Endothelial cell (in vitro differentiated cells): ENCODE measurements around the gene C6orf132. TPM values are rescaled to one million over a fixed set of nuclear protein-coding genes. Genes with fewer than 3 reads are reported as not detected.

Experiments used
- DNase-seq: peaks from one replicate; pipeline ENCODE4 v3.0.0; 2021; ENCODE audit warnings: low spot score
- H3K27ac Mint-ChIP-seq: one replicate; pipeline ENCODE4 v1.8.0; 2021; ENCODE audit warnings: mixed read lengths, inconsistent platforms; ENCODE audit not compliant: unreplicated experiment
- H3K27me3 Mint-ChIP-seq: one replicate; pipeline ENCODE4 v1.8.0; 2021; ENCODE audit warnings: mild to moderate bottlenecking, moderate library complexity, mixed read lengths, inconsistent platforms; ENCODE audit not compliant: unreplicated experiment
- H3K36me3 Mint-ChIP-seq: one replicate; pipeline ENCODE4 v1.8.0; 2021; ENCODE audit warnings: mild to moderate bottlenecking, low read depth, mixed read lengths, inconsistent platforms; ENCODE audit not compliant: unreplicated experiment
- H3K4me1 Mint-ChIP-seq: one replicate; pipeline ENCODE4 v1.8.0; 2021; ENCODE audit warnings: mild to moderate bottlenecking, mixed read lengths, inconsistent platforms; ENCODE audit not compliant: unreplicated experiment
- H3K4me3 Mint-ChIP-seq: one replicate; pipeline ENCODE4 v1.8.0; 2021; ENCODE audit warnings: mild to moderate bottlenecking, mixed read lengths, inconsistent platforms; ENCODE audit not compliant: unreplicated experiment
- H3K9me3 Mint-ChIP-seq: one replicate; pipeline ENCODE4 v1.8.0; 2021; ENCODE audit warnings: mixed read lengths, inconsistent platforms; ENCODE audit not compliant: unreplicated experiment
- total RNA-seq: library from RNA; stranded (reverse); fragmentation: NEBNext Ultra II Directional; extraction: Animal tissue kit (Norgen Biotek cat#: 25700); gene quantifications from one replicate; pipeline ENCODE4 v1.2.1, GENCODE V29; 2021; ENCODE audit not compliant: unreplicated experiment
- TF ChIP-seq, protein P1 (sequence below): fragments of 200-600 bp; sonication (generic); IDR thresholded peaks from one replicate; pipeline ENCODE4 v1.5.0; 2021; ENCODE audit warnings: antibody characterized with exemption; ENCODE audit not compliant: unreplicated experiment

C6orf132 gene
- total RNA-seq, 1 donor from 2014 or later, result 0.87 TPM

GRCh38 chr6:42113936-42114636, 28.3 kb downstream of the C6orf132 start:
- no peaks in the 10 kb centered on the region for H3K9me3 Mint-ChIP-seq
- peaks cover 2% of the 10 kb centered on the region for H3K27me3 Mint-ChIP-seq
- peaks cover 3% of the 10 kb centered on the region for H3K4me1 Mint-ChIP-seq
- TF ChIP-seq, protein P1, sequence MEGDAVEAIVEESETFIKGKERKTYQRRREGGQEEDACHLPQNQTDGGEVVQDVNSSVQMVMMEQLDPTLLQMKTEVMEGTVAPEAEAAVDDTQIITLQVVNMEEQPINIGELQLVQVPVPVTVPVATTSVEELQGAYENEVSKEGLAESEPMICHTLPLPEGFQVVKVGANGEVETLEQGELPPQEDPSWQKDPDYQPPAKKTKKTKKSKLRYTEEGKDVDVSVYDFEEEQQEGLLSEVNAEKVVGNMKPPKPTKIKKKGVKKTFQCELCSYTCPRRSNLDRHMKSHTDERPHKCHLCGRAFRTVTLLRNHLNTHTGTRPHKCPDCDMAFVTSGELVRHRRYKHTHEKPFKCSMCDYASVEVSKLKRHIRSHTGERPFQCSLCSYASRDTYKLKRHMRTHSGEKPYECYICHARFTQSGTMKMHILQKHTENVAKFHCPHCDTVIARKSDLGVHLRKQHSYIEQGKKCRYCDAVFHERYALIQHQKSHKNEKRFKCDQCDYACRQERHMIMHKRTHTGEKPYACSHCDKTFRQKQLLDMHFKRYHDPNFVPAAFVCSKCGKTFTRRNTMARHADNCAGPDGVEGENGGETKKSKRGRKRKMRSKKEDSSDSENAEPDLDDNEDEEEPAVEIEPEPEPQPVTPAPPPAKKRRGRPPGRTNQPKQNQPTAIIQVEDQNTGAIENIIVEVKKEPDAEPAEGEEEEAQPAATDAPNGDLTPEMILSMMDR, result no peak
- H3K4me3 Mint-ChIP-seq, result no peak overlapping the region
- no peaks in the 10 kb centered on the region for H3K36me3 Mint-ChIP-seq
- H3K27ac Mint-ChIP-seq, result no peak overlapping the region
- DNase-seq, result no peak

DNA sequence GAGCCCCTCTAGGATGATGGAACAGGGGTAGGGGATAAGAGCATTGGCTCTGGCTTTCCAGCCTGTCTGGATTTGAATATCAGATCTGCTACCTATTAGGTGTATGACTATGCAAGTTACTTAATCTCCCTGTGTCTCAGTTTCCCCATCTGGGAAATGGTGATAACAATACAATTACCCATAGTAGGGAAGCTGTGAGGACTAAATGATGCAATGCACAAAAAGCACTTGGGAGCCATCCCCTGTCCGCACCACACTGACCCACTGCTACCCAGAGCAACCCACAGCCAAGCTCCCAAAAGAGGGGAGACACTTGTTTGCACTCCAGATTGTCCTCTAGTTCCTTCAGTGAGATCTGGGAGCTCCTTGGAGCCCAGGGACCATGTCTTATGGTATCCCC, 30.1 kb downstream of the C6orf132 start:
- peaks cover 3% of the 10 kb centered on the region for H3K27me3 Mint-ChIP-seq
- TF ChIP-seq, protein P1, result no peak
- no peaks in the 10 kb centered on the region for H3K36me3 Mint-ChIP-seq
- DNase-seq, result no peak
- H3K4me1 Mint-ChIP-seq, result peaks cover 3% of the 10 kb centered on the region
- no peaks in the 10 kb centered on the region for H3K9me3 Mint-ChIP-seq
- H3K27ac Mint-ChIP-seq, result no peak overlapping the region
- H3K4me3 Mint-ChIP-seq, result no peak overlapping the region

GRCh38 chr6:42110683-42111082, 31.7 kb downstream of the C6orf132 start:
- Mint-ChIP-seq H3K27ac (no peak overlapping the region), H3K4me3 (no peak overlapping the region), H3K27me3 (peaks cover 6% of the 10 kb centered on the region), H3K4me1 (no peaks in the 10 kb centered on the region), H3K36me3 (no peaks in the 10 kb centered on the region), H3K9me3 (no peaks in the 10 kb centered on the region)
- DNase-seq, result no peak
- TF ChIP-seq, protein P1, result no peak

DNA sequence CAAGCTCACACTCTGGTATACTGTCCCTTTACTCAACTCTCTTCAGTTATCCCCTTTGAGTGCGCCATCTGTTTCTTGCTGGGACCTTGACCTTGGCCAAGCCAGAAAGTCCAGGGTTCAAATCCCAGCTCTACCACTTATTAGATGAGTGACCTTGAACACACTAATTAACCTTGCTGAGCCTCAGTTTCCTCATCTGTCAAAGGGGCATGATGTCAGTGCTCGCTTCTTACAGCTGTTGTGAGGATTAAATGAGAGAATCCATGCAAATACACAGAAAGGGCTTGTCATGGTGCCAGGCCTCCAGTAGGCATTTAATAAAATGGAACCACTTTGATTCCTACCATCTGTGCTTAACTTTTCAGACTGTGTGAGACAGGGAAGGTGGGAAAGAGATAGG, 34.3 kb downstream of the C6orf132 start:
- H3K27ac Mint-ChIP-seq, result no peak overlapping the region
- TF ChIP-seq, protein P1, result no peak
- DNase-seq, result no peak
- H3K27me3 Mint-ChIP-seq, result peaks cover 7% of the 10 kb centered on the region
- no peaks in the 10 kb centered on the region for H3K9me3 Mint-ChIP-seq
- H3K4me3 Mint-ChIP-seq, result no peak overlapping the region
- H3K36me3 Mint-ChIP-seq, result no peaks in the 10 kb centered on the region
- H3K4me1 Mint-ChIP-seq, result peaks cover 7% of the 10 kb centered on the region

DNA sequence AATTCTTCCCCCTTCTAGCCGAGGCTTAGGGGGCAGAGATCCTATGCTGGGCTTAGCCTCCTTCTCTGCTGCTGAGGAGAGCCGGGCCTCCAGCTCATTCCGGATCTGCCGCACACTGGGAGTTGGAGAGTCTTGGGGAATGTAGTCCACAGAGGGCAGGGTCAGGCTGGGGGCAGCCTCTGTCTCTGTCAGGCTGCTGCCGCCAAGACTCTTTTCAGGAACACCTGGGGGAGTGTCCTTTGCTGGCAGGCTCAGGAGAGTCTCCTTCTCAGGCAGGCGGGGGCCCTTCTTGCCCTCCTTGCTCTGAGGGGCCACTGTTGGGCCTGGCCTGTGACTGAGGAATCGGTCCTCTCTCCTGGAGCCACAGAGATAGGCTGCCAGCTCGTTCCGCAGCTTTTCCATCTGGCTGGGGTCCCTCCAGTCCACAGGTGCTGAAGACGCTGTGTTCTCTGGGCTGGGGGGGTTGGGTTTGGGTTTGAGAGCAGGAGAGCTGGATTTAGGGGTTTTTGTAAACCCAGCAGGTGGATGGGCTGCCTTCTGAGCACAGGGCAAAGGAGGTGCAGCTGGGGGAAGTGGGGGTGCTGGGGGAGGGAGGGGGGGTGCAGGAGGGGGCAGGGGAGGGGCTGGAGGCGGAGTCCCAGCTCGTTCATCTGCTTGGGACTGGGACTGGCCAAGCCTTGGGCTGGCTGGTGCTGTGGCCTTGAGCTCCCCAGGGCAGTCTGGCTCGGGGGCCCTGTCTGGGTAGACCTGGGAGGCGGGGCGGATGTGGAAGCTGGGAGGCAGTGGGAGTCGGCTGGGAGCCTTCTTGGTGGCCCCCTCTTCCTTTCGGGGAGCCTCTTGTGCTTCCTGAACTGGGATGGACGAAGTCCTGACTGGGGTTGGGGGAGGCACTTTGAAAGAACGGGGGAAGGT, 36.1 kb downstream of the C6orf132 start:
- TF ChIP-seq, protein P1, result no peak
- Mint-ChIP-seq H3K4me3 (no peak overlapping the region), H3K4me1 (peaks cover 7% of the 10 kb centered on the region), H3K27ac (no peak overlapping the region), H3K9me3 (no peaks in the 10 kb centered on the region), H3K36me3 (no peaks in the 10 kb centered on the region), H3K27me3 (peaks cover 8% of the 10 kb centered on the region)
- no peak for DNase-seq
